ENCODE data around the gene THEMIS. TPM values are rescaled to one million over a fixed set of nuclear protein-coding genes. Genes with fewer than 3 reads are reported as not detected.

Gene THEMIS
- total RNA-seq, 1 donor = under 0.01 TPM

GRCh38 chr6:127907960-127908640, 7.2 kb upstream of the THEMIS start:
- H2AFZ ChIP-seq (ENCODE audit: low read length) = no peak overlapping the region
- H3K27ac ChIP-seq (ENCODE audit: low read depth, low read length) = no peak overlapping the region
- no peak overlapping the region for H3K4me3 ChIP-seq (ENCODE audit: insufficient read depth, low read length)
- no peak for DNase-seq (ENCODE audit: insufficient read length, low spot score, missing footprints)
- no peak overlapping the region for H3K4me2 ChIP-seq (ENCODE audit: insufficient read depth, low read length)
- H3K36me3 ChIP-seq (ENCODE audit: insufficient read depth, low read length) = no peaks in the 10 kb centered on the region
- TF ChIP-seq, protein P1, sequence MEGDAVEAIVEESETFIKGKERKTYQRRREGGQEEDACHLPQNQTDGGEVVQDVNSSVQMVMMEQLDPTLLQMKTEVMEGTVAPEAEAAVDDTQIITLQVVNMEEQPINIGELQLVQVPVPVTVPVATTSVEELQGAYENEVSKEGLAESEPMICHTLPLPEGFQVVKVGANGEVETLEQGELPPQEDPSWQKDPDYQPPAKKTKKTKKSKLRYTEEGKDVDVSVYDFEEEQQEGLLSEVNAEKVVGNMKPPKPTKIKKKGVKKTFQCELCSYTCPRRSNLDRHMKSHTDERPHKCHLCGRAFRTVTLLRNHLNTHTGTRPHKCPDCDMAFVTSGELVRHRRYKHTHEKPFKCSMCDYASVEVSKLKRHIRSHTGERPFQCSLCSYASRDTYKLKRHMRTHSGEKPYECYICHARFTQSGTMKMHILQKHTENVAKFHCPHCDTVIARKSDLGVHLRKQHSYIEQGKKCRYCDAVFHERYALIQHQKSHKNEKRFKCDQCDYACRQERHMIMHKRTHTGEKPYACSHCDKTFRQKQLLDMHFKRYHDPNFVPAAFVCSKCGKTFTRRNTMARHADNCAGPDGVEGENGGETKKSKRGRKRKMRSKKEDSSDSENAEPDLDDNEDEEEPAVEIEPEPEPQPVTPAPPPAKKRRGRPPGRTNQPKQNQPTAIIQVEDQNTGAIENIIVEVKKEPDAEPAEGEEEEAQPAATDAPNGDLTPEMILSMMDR (IDR thresholded peaks at IDR 0.05; ENCODE audit: extremely low read depth, low read depth, low read length) = no peak
- no peaks in the 10 kb centered on the region for H3K4me1 ChIP-seq (ENCODE audit: insufficient read depth, low read length)
- no peaks in the 10 kb centered on the region for H3K27me3 ChIP-seq (ENCODE audit: insufficient read depth, low read length)
- no peaks in the 10 kb centered on the region for H3K79me2 ChIP-seq (ENCODE audit: insufficient read depth, low read length)
- H3K9me3 ChIP-seq (ENCODE audit: low read depth, low read length) = no peaks in the 10 kb centered on the region
- no peaks in the 10 kb centered on the region for H4K20me1 ChIP-seq (ENCODE audit: insufficient read depth, low read length)

DNA sequence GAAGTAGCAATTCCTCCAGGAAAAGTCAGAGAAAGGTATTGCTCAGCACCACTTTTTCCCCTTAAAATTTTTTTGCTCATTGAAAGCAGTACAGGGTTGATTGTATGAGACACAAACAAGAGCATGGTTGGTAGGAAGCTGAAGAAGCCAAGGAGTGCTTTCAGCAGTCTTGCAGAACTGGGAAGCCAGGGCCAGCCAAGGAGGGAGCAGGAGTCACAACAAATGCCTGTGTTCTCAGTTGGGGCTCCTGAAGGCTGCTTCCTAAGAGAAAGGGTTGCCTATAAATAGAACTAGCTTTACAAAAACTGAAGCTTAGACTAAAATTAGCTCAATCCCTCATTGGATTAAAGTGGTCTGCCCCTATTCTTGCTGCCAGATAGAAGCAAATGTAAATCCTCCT, 3.3 kb upstream of the THEMIS start:
- Histone ChIP-seq H3K27ac (ENCODE audit: low read depth, low read length) (no peak overlapping the region), H3K27me3 (ENCODE audit: insufficient read depth, low read length) (no peaks in the 10 kb centered on the region), H3K79me2 (ENCODE audit: insufficient read depth, low read length) (no peaks in the 10 kb centered on the region), H3K4me1 (ENCODE audit: insufficient read depth, low read length) (no peaks in the 10 kb centered on the region), H3K36me3 (ENCODE audit: insufficient read depth, low read length) (no peaks in the 10 kb centered on the region), H3K9me3 (ENCODE audit: low read depth, low read length) (no peaks in the 10 kb centered on the region), H2AFZ (ENCODE audit: low read length) (peak overlapping the region; percentile 15), H3K4me2 (ENCODE audit: insufficient read depth, low read length) (no peak overlapping the region), H3K4me3 (ENCODE audit: insufficient read depth, low read length) (no peak overlapping the region), H4K20me1 (ENCODE audit: insufficient read depth, low read length) (no peaks in the 10 kb centered on the region)
- TF ChIP-seq, protein P1 (IDR thresholded peaks at IDR 0.05; ENCODE audit: extremely low read depth, low read depth, low read length) = no peak
- no peak for DNase-seq (ENCODE audit: insufficient read length, low spot score, missing footprints)

DNA sequence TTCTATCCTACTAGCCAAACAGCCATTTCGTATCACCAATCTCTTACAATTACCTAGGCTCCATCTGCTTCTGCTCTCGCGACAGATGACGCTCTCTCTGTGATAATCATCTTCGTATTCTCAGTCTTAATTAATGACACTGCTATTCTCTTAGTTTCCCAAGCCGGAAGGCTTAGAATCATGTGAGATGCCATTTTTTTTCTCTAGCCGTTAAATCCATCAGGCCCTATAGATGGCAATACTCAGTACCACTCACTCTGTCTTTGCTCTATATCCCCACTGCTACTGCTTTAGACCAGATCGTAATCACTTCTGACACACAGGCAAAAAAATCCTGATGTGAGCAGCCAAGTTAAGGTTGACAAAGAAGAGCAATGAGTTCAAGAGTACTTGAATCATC, 2.1 kb upstream of the THEMIS start:
- no peaks in the 10 kb centered on the region for H3K9me3 ChIP-seq (ENCODE audit: low read depth, low read length)
- no peak overlapping the region for H3K27ac ChIP-seq (ENCODE audit: low read depth, low read length)
- no peaks in the 10 kb centered on the region for H3K4me1 ChIP-seq (ENCODE audit: insufficient read depth, low read length)
- no peak for DNase-seq (ENCODE audit: insufficient read length, low spot score, missing footprints)
- no peaks in the 10 kb centered on the region for H3K27me3 ChIP-seq (ENCODE audit: insufficient read depth, low read length)
- H3K79me2 ChIP-seq (ENCODE audit: insufficient read depth, low read length) = no peaks in the 10 kb centered on the region
- H3K4me3 ChIP-seq (ENCODE audit: insufficient read depth, low read length) = no peak overlapping the region
- TF ChIP-seq, protein P1 (IDR thresholded peaks at IDR 0.05; ENCODE audit: extremely low read depth, low read depth, low read length) = no peak
- no peaks in the 10 kb centered on the region for H4K20me1 ChIP-seq (ENCODE audit: insufficient read depth, low read length)
- H3K4me2 ChIP-seq (ENCODE audit: insufficient read depth, low read length) = no peak overlapping the region
- no peak overlapping the region for H2AFZ ChIP-seq (ENCODE audit: low read length)
- H3K36me3 ChIP-seq (ENCODE audit: insufficient read depth, low read length) = no peaks in the 10 kb centered on the region

DNA sequence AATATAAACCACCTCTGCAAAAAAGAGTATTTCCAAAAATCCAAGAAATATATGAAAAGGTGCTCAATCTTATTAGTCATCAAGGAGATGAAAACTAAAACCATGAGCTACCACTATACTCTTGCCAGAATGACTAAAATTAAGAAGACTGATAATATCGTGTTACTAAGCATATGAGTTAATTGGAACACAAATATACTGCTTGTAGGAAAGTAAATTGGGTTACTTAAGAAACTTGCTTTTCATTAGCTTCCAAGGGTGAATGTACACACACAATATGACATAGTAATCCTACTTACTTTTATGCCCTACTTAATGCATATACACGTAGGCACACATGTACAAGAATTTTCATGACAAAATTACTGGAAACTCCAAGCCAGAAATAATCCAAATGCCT, 3.4 kb downstream of the THEMIS start:
- TF ChIP-seq, protein P1 (IDR thresholded peaks at IDR 0.05; ENCODE audit: extremely low read depth, low read depth, low read length) = no peak

More for the DNA sequence above, 3.4 kb downstream of the THEMIS start:
- Histone ChIP-seq H4K20me1 (ENCODE audit: insufficient read depth, low read length) (no peaks in the 10 kb centered on the region), H3K4me2 (ENCODE audit: insufficient read depth, low read length) (no peak overlapping the region), H3K27me3 (ENCODE audit: insufficient read depth, low read length) (no peaks in the 10 kb centered on the region), H2AFZ (ENCODE audit: low read length) (no peak overlapping the region), H3K4me1 (ENCODE audit: insufficient read depth, low read length) (no peaks in the 10 kb centered on the region), H3K27ac (ENCODE audit: low read depth, low read length) (no peak overlapping the region), H3K79me2 (ENCODE audit: insufficient read depth, low read length) (no peaks in the 10 kb centered on the region), H3K9me3 (ENCODE audit: low read depth, low read length) (no peaks in the 10 kb centered on the region), H3K4me3 (ENCODE audit: insufficient read depth, low read length) (no peak overlapping the region), H3K36me3 (ENCODE audit: insufficient read depth, low read length) (no peaks in the 10 kb centered on the region)
- DNase-seq (ENCODE audit: insufficient read length, low spot score, missing footprints) = no peak
